Stimulated activated CD8-positive, alpha-beta memory T cell treated with anti-CD3 and anti-CD28 coated beads, Interleukin-2, amount 100 ng/mL, for 48 hours (primary cell): ENCODE results near the gene AFM.

Experiments used
- DNase-seq, 2 donors: peaks; one replicate each; pipeline ENCODE4 v3.0.0-alpha.2; 2020; ENCODE audit warnings: low read depth in 2 of 2

The AFM gene

GRCh38 chr4:73481358-73481757, at the start of gene AFM:
Gene AFM, plus strand, starts transcription at chr4:73481745. Its CDS starts 31 bp downstream, at chr4:73481776.
- DNase-seq = no peak

GRCh38 chr4:73431813-73432168, 49.8 kb upstream of the AFM start:
- DNase-seq = no peak

GRCh38 chr4:73432169-73433000, 49.2 kb upstream of the AFM start:
- no peak for DNase-seq

GRCh38 chr4:73433140-73433539, 48.4 kb upstream of the AFM start:
- no peak for DNase-seq

- no peak for DNase-seq
Observed at GRCh38 chr4:73434311-73434710, 47.2 kb upstream of the AFM start.

GRCh38 chr4:73435984-73436383, 45.6 kb upstream of the AFM start, which contains the start of gene AFP:
Gene AFP, plus strand, starts transcription at chr4:73436221. Its CDS starts 42 bp downstream, at chr4:73436263.
- DNase-seq = no peak

- DNase-seq = no peak
Observed at GRCh38 chr4:73436674-73437557, 44.6 kb upstream of the AFM start.

- DNase-seq = no peak
Observed at GRCh38 chr4:73437558-73437956, 44.0 kb upstream of the AFM start.

GRCh38 chr4:73438048-73438447, 43.5 kb upstream of the AFM start:
- no peak for DNase-seq

- no peak for DNase-seq
Observed at GRCh38 chr4:73438582-73439215, 42.8 kb upstream of the AFM start.

GRCh38 chr4:73439445-73439844, 42.1 kb upstream of the AFM start:
- DNase-seq = no peak

GRCh38 chr4:73439991-73440390, 41.6 kb upstream of the AFM start:
- DNase-seq = no peak

GRCh38 chr4:73440653-73441052, 40.9 kb upstream of the AFM start:
- no peak for DNase-seq

GRCh38 chr4:73442275-73442674, 39.3 kb upstream of the AFM start:
- no peak for DNase-seq

- no peak for DNase-seq
Observed at GRCh38 chr4:73443224-73443623, 38.3 kb upstream of the AFM start.

GRCh38 chr4:73445383-73446335, 35.9 kb upstream of the AFM start:
- DNase-seq = no peak

- no peak for DNase-seq
Observed at GRCh38 chr4:73446336-73446938, 35.1 kb upstream of the AFM start.

GRCh38 chr4:73447671-73448070, 33.9 kb upstream of the AFM start:
- no peak for DNase-seq

- DNase-seq = no peak
Observed at GRCh38 chr4:73448448-73449203, 32.9 kb upstream of the AFM start.

GRCh38 chr4:73450398-73451004, 31.0 kb upstream of the AFM start:
- DNase-seq = no peak
